Right forelimb (tissue), 1 donor: ENCODE results near the gene IDE.
"Not testable (repeated sequence)": the region's sequence is repeated elsewhere in the genome, so short reads cannot be mapped to it uniquely, and the experiment has no call there.

Experiments
- DNase-seq: peaks from one replicate; pipeline ENCODE4 v3.0.0-alpha.2; 2018

The IDE gene

DNA sequence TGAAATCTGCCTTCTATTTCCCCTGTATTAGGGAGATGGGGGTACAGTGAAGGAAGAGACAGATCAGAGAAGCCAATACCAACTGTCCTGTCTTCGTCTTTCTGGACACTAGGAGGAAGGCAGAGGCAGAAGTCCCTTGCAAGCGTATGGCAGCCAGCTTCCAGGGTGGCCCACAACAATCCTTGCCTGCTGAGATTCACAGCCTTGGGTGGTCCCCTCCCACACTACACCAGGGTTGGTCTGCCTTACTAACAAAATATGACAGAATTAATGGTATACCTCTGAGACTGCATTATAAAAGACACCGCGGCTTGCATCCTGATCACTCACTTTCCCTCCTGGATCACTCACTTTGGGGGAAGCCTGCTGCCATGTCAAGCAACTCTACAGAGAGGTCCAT is 90.4 kb downstream of the IDE start:
- DNase-seq: no peak

DNA sequence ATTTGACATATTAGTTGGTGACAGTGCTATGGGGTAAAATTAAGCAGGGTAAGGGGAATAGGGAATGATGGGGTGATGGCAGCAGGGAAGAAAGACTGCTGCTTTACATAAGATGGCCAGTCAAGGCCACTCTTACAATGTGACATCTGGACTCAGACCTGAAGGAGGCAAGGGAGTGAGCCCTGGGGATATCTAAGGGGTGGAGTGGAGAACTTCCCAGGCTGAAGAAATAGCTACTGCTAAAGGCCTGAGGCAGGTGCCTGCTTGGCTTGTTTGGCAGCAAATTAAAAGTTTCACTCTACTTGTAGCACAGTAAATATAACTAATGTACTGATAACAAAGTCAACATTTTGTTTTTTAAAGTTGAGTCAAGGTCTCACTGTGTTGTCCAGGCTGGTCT is 93.5 kb downstream of the IDE start:
- no peak for DNase-seq

DNA sequence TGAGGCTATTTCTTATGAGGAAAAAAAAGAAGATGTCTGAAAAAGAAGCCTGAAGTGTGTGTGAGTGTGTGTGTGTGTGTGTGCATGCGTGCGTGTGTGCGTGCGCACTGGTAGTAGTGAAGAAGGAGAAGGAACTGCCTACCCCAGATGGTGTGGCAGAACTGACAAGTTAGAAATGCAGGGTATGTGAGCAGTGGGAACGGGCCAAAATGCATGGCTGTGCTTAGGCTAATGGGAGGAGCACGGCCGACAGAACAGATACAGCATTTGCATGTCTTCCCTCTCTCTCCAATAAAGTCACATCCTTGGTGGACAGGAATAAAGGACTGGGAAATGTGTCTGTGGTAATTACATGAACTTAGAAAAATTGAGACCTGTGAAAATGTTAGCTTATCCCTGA is 94.3 kb downstream of the IDE start:
- DNase-seq: no peak

DNA sequence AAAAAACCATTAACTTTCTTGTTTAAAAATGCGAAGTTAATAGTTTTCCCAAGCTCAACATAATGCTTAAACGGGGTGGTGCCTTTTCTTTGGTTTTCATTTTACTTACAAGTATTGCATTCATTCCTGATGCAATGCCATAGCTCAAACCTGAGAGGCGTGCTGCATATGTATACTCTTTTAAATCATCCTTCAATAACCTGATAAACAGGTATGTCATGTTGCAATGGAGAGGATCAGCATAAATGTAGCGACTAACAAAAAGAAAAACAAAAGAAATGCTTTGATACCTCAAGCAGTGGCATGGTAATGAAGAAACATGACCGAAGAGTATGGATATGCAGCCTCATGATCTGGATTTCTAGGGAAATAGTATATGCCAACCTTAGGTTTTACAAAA is 95.4 kb downstream of the IDE start:
- no peak for DNase-seq

DNA sequence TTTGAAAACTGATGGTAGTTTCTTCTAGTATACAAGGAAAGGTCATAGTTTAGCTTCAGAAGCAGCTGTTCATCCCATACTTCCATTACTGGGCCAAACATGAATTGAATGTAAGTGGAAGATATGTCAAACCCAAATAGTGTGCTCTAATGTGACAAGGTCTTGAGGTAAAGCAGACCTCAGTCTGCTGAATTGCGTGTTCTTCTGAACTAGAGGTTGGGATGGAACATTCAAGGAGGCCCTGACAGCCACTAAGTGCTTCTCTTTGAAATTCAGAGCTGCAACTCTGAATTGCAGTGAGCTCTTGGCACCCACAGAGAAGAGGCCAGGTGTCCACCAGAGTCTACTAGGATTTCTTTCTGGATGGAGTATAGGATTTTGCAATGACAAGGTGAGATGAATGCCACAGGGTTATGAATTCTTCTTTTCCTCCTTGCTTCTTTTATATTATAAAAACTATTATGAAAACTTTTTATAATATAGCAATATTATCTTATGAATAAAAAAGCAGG is 98.5 kb downstream of the IDE start:
- DNase-seq: no peak

DNA sequence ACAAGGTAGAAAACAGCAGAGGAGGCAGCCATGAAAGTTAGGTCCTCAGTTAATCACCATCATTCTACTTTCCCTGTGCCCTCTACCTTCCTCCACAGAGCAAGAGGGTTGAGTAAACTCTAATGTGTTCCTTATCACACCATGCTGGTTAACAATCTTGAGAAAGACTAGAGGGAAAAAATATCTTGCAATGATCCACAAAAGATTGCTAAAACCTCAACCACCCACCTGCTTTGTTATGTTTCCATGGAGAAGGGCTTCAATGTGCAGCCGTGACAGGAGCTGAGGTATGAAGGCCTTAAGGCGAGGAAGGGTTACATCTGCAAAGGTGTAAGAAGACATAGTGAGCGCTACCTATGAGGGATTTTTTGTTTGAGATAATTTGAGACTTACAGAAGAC is 103.9 kb downstream of the IDE start:
- DNase-seq: no peak

DNA sequence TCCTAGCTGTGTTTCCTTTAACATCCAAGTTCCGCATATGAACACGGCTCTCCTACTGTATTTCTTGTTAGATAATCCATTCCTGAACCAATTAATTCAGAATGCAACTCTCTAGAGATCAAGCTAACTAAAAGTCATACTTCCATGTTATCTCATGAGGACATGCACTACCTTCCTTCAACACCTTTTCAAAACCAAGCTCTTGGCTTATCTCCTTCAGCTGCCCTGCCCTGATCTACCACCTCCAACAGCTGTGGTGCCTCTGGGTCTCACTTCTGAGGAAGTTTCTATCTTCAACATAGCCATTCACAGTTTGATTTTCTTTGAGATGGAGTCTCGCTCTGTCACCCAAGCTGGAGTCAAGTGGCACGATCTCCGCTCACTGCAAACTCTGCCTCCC is 109.5 kb downstream of the IDE start:
- no peak for DNase-seq

DNA sequence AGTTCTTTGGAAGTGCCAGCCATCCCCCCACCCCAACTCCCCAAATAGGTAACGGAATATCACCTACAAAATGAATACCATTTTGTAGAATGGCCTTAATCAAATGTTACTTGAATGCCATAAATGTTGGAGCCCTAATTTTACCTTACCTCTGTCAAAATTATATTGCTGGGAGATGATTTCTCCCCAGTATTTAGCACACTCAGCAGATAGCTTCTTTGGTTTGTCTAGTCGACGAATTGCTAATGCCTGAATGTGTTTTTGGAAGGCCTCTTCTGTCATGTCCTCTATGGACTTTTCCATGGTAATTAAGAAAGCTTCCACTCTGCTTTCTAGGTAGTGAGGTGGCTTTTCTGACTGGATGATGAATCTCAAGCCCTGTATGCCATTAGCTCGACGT is 110.3 kb downstream of the IDE start:
- DNase-seq: no peak

DNA sequence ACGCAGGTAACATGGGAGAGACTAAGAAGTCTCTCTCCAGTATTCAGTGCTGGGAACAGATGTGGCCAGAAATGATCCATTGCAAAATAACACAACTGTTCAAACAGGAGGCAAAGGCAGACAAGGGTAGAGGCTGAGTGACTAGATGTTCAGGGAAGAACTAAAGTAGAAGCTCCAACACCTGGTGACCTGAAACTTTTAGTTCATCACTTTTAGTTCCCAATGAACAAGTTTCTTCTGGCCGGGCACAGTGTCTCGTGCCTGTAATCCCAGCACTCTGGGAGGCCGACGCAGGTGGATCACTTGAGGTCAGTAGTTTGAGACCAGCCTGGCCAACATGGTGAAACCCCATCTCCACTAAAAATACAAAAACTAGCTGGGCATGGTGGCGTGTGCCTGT is 118.9 kb downstream of the IDE start:
- not testable (repeated sequence) for DNase-seq

DNA sequence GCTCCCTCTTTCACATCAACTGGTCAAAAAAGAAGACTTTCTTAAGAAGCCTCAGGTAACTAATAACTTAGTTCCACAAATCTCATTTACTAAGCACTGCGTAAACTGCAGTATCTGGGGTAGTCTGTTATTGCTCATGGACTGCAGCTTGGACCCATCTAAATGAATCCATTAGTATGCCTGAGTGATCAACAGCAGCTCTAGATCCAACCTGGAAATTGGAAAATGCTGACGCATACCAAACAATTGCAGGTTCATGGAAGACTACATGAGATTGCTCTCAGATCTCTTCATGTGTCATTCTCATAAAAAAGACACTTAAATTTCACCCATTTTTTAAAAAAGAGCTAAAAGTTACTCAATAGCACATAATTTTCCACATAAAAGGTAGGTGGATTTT is 121.6 kb downstream of the IDE start:
- DNase-seq: no peak

DNA sequence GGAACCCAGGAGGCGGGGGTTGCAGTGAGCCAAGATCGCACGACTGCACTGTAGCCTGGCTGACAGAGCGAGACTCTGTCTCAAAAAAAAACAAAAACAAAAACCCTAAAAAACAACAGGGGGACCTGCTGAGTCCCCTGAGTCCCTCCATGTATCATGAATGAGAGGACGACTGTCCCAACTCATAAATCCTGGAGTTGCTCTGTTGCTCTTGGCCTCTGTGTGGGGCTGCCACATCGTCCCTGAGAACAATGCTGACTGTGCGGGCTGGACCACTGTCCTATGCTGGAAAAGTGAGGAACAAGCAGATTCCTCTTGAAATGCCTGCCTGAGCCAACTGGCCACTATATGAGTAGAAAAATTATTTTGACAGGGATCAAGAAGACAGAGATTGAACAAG is 122.5 kb downstream of the IDE start:
- no peak for DNase-seq

DNA sequence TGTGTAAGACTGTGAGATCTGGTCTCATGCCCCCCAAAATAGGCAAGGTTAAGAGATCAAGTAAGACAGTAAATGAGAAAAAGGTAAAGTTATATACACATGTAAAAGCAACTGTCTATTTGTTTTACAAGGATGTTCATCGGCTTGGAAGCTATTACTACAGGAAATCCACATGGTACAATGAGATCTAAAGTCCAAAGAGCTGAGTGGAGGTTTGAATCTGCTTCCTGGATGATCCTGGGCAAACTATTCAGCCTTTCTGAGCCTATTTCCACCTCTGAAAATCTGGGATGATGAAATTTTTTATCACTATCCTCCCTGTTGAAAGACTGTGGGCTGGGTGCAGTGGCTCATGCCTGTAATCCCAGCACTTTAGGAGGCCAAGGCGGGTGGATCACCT is 123.0 kb downstream of the IDE start:
- DNase-seq: no peak

DNA sequence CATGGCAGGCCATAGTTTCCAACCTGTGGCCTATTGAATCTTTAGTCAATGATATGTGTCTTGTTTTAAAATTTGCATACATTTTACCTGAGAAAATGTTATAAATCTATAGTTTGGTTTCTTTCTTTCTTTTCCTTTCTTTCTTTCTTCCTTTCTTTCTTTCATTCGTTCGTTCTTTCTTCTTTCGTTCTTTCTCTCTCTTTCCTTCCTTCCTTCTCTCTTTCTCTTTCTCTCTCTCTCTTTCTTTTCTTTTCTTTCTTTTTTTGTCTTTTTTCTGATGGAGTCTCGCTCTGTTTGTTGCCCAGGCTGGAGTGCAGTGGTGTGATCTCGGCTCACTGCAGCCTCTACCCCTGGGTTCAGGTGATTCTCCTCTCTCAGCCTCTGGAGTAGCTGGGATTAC is 133.3 kb downstream of the IDE start:
- no peak for DNase-seq

DNA sequence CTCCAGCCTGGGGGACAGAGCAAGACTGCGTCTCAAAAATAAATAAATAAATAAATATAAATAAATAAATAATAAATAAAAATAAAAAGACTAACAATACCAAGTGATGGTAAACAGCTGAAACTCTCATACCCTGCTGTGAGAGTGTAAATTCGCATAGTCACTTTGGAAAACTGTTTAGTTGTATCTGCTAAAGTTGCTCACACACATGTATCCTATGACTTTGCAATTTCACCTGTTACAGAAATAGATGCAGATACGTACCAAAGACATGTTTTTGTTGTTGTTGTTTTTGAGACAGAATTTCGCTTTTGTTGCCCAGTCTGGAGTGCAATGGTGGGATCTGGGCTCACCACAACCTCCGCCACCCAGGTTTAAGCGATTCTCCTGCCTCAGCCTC is 135.7 kb downstream of the IDE start:
- DNase-seq: no peak

DNA sequence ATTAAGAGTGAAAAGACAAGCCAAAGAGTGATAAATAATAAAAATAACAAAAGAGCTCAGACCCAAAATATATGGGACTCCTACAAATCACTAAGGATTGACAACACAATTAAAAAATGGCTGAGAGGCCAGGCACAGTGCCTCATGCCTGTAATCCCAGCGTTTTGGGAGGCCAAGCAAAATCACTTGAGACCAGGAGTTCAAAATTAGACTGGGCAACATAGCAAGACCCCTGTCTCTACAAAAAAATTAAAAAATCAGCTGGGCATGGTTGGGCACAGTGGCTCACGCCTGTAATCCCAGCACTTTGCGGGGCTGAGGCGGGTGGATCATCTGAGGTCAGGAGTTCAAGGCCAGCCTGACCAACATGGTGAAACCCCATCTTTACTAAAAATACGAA is 137.3 kb downstream of the IDE start:
- DNase-seq: no peak

DNA sequence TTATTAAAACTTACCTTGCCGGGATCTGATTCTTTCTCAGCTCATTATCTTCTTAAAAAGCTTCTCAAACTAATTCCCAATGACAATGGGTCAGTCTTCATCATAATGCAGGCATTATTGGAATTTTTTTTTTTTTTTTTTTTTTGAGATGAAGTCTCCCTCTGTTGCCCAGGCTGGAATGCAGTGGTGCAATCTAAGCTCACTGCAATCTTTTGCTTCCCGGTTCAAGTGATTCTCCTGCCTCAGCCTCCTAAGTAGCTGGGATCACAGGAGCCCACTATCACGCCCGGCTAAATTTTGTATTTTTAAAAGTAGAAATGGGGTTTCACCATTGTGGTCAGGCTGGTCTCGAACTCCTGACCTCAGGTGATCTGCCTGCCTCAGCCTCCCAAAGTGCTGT is 137.8 kb downstream of the IDE start:
- not testable (repeated sequence) for DNase-seq

DNA sequence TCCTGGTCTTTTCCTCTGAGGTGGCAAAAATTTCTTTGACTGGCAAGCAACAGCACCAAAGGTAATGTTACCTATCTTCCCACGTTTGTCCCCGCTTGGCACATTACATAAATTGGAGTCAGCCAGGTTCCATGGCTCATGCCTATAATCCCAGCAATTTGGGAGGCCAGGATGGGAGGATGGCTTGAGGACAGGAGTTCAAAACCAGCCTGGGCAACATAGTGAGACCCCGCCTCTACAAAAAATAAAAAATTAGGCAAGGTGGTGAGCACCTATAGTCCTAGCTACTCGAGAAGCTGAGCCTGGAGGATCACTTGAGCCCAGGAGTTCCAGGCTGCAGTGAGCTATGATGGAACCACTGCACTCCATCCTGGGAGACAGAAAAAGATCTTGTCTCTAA is 139.5 kb downstream of the IDE start:
- DNase-seq: no peak

DNA sequence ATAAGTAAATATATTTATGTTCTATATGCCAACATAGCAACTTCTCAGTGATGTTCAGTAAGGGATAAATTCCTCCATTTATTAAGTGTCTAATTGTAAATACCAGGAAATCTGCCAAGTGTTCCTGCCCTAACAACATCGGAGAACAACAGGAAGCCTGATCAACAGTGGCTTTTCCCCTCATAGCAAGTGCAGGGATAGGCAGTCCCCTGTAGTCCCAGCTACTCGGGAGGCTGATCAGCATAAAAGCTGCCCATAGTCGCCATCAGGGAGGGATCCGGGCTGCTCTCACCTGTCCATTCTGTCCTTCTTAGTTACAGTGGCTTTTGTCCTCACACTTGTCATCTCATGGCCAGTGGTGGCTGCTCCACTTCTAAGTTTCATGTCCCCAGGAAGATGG is 141.3 kb downstream of the IDE start:
- no peak for DNase-seq

DNA sequence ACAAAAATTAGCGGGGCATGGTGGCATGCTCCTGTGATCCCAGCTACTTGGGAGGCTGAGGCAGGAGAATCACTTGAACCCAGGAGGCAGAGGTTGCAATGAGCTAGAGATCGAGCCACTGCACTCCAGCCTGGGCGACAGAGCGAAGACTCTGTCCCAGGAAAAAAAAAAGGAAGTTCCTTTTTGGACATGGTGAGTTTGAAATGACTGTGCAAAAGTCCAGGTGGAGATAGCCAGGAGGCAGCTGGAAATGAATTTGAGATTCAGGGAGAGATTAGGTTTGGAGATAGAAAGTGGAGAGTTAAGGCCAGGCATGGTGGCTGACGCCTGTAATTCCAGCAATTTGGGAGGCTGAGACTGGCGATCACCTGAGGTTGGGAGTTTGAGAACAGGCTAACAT is 143.8 kb downstream of the IDE start:
- DNase-seq: no peak

DNA sequence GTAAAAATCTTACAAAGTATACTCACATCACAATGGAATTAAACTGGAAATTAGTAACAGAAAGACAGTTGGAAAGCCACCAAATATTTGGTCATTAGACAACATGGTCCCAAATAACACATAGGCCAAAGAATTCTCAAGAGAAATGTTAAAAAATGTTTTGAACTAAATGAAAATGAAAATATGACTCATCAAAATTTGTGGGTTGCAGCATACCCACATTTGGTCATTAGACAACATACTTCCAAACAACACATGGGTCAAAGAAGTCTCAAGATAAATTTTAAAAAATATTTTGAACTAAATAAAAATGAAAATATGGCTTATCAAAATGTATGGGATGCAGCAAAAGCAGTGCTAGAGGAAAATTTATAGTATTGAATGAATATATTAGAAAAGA is 152.3 kb downstream of the IDE start:
- no peak for DNase-seq

DNA sequence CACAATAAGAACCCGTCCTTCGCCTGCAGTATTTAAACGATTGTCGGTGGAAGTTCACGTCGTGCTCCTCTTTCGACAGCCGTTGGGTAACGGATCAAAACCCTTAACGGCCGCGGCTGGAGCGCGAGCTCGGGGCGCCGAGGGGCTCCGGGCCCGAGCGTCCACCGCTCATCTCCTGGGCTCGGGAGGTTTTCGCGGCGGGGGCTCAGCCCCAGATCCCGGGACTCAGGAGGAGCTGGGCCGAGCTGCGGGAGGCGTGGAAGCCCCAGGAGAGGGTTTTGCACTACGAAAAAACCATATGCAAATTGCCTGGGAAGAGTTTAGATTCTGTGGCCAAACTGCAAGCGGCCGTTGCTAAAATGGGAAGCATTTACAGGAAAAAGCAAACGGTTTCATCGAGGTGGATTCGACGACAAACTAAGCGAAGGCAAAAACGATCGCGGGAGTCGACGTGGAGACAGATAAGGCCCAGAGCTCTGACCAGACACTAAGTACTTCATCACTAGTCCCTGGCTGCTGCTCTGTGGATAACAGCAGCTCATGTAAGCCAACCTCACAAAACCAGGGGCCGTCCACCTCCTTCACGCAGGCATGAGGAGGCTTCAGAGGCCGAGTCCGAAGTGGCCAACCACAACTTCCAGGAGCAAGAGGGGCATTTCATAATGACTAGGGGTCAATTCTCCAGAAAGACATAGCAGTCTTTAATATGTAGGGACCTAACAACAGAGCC is 153.2 kb downstream of the IDE start:
- DNase-seq: no peak

DNA sequence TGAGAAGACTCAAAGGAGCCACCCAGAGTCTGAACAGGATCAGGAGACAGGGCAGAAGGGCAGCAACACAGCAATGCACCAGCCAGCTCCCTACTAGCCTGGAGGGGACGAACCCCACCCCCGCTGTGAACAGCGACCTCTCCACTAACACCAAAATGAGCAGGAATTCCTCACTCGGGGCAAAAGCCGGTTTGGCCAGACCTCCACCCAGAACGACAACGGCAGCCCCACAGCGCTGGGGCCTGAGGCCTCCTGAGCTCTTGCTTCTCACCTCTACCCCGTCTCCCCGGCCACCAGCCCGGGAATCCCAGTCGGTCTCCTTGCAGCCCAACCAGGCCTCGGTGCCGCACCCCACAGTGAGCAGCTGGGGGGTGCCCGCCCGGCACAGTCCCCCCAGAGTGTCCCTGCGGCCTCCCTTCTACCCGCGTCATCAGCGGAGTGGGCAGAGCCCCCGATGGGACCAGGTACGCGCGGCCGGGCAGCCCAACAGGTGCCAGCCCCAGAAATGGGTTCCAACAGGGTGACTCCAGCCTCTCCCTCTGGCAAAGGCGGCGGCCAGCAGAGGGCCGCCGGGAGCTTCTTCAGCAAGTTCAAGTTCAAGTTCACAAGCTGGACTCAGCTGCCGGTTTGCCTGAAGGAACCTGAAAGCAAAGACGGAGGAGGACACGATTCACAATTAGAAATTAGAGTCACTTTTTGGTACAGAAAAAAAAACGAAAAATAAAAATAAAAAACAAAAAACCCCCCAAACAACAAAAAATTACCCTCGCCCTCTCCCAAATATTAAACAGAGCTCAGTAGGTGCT is 153.9 kb downstream of the IDE start:
- peak; percentile 54 for DNase-seq

DNA sequence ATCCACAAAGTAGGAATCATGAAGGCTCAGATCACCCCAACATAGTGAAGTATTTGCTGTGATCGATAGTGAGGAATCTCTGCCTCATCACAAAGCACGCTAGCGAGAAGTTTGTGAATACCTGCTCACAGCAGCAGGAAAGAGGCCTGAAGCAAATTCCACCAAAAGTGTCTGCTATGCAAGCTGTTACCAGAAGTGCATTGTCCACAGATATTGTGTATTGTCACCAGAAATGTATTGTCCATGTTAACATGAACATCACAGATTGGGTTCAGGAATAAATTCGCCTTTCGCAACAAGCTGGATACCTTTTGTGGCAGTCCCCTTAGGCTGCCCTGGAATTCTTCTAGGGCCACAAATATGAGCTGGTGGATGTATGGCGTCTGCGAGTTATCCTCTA is 155.0 kb downstream of the IDE start:
- DNase-seq: no peak

DNA sequence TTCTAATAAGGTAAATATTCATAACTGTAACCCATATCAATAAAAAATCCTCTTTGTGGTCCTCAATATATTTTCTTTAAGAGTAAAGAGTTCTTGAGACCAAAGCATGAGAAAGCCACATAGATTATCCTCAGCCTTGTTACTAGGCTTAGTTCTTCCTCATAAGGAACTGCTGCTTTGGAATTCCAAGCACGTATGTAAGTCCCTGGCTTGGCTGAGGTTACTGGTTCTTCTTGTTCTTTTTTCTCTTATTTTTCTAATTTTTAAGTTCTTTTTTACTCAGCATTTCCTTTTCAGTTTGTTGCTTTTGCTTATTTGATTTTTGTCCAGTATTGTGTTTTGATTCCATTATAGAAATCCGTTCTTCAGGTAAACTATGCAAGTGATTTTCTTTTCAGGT is 155.7 kb downstream of the IDE start:
- no peak for DNase-seq

DNA sequence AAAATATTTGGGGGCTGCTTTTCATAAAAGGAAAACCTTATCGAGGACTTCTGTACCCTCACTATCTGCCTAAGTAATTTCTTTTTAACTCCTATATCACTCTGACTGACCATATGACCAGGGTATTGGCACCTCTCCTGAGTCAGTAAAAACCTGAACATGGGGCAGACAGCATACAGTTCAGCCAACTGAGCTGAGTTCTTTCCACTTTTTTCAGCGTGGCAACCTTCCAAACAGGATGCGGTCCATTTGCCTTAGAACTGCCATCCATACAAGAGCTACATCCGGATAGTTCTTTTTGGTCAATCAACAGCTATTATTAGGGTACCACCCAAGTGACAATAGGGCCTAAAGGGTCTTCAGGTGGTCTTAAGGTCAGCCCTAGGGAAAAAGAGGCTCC is 160.4 kb downstream of the IDE start:
- DNase-seq: no peak
